HepG2 (cell line): ENCODE data around the gene DYNC1LI1.

Experiments
- BORCS8-MEF2B ChIP-seq: sonication (generic); formaldehyde crosslinking; IDR thresholded peaks from 2 replicates; pipeline ENCODE4 v1.8.0; 2022; ENCODE audit warnings: mild to moderate bottlenecking, missing genetic modification reagents
- ERF ChIP-seq: IDR thresholded peaks from 2 replicates; pipeline ENCODE4 v1.6.1; 2018; ENCODE audit warnings: missing biosample characterization, missing genetic modification reagents
- EZH2 ChIP-seq: conservative IDR thresholded peaks from 2 replicates; pipeline ENCODE4 v1.6.1; 2012; ENCODE audit warnings: mild to moderate bottlenecking, low read depth, low read length, moderate library complexity

GRCh38 chr3:32597656-32598055 is 27.0 kb upstream of the DYNC1LI1 start:
- no peak for TF ChIP-seq ERF (CRISPR knock-in tag)
- TF ChIP-seq EZH2 = no peak
- TF ChIP-seq BORCS8-MEF2B (CRISPR knock-in tag) = no peak
